ENCODE measurements around the gene ANKRD13A. TPM values are rescaled to one million over a fixed set of nuclear protein-coding genes. Genes with fewer than 3 reads are reported as not detected.

ANKRD13A gene
- total and polyA plus RNA-seq, 2 of the 13 experiments (the other 11 are each of a cell fraction or from before 2014, with no cell fraction given), result 34.1 to 41.6 TPM

GRCh38 chr12:109995686-109996482, 3.3 kb upstream of the ANKRD13A start, which contains the start of gene GIT2 (continued):
- TF ChIP-seq ZNF318 (CRISPR knock-in tag; IDR thresholded peaks at IDR 0.05) (0 out of 2 replicates have a peak, but pooled peaks have one; percentile 62), ZFAT (CRISPR knock-in tag; conservative IDR thresholded peaks at IDR 0.05) (no peak), JARID2 (CRISPR knock-in tag; IDR thresholded peaks at IDR 0.05; ENCODE audit: insufficient replicate concordance) (no peak), NRL (CRISPR knock-in tag; IDR thresholded peaks at IDR 0.05; ENCODE audit: borderline replicate concordance) (peak; percentile 15; the same call in 1 of the 2 replicates), ZNF383 (CRISPR knock-in tag; IDR thresholded peaks at IDR 0.05; ENCODE audit: borderline replicate concordance) (no peak), PHF8 (CRISPR knock-in tag; IDR thresholded peaks at IDR 0.05) (peak; percentile 92), ZNF7 (CRISPR knock-in tag; IDR thresholded peaks at IDR 0.05) (no peak), SNAPC2 (CRISPR knock-in tag; IDR thresholded peaks at IDR 0.05) (peak; percentile 76; the same call in 1 of the 2 replicates), SUZ12 (IDR thresholded peaks at IDR 0.05; ENCODE audit: low read depth, low read length) (no peak), KAT2B (IDR thresholded peaks at IDR 0.05; ENCODE audit: borderline replicate concordance, low read depth, low read length) (no peak), PREB (CRISPR knock-in tag; IDR thresholded peaks at IDR 0.05) (no peak), ZNF33B (CRISPR knock-in tag; IDR thresholded peaks at IDR 0.05) (peak; percentile 14; the same call in 1 of the 2 replicates), RBAK (CRISPR knock-in tag; IDR thresholded peaks at IDR 0.05) (no peak), ATF7 (IDR thresholded peaks at IDR 0.05) (no peak), ATF7 (CRISPR knock-in tag; IDR thresholded peaks at IDR 0.05) (no peak), TOE1 (CRISPR knock-in tag; IDR thresholded peaks at IDR 0.05) (no peak), ATF1 (CRISPR knock-in tag; IDR thresholded peaks at IDR 0.05) (no peak), ZNF749 (CRISPR knock-in tag; IDR thresholded peaks at IDR 0.05; ENCODE audit: borderline replicate concordance) (no peak)
- TF ChIP-seq, protein P1, sequence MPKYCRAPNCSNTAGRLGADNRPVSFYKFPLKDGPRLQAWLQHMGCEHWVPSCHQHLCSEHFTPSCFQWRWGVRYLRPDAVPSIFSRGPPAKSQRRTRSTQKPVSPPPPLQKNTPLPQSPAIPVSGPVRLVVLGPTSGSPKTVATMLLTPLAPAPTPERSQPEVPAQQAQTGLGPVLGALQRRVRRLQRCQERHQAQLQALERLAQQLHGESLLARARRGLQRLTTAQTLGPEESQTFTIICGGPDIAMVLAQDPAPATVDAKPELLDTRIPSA (CRISPR knock-in tag; IDR thresholded peaks at IDR 0.05; ENCODE audit: borderline replicate concordance), result 0 out of 2 replicates have a peak, but pooled peaks have one; percentile 0
- TF ChIP-seq, protein P2, sequence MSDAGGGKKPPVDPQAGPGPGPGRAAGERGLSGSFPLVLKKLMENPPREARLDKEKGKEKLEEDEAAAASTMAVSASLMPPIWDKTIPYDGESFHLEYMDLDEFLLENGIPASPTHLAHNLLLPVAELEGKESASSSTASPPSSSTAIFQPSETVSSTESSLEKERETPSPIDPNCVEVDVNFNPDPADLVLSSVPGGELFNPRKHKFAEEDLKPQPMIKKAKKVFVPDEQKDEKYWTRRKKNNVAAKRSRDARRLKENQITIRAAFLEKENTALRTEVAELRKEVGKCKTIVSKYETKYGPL (CRISPR knock-in tag; IDR thresholded peaks at IDR 0.05), result no peak

All from HepG2 (cell line).